HepG2 (cell line): Measurements from ENCODE around the gene URAD.

ENCODE experiments used
- CTCF ChIP-seq: sonication (generic); formaldehyde crosslinking; IDR thresholded peaks from 2 replicates; pipeline ENCODE4 v1.5.0; 2020; ENCODE audit warnings: mild to moderate bottlenecking, missing genetic modification reagents, moderate library complexity
- HNRNPLL ChIP-seq: fragments of 200-400 bp; formaldehyde crosslinking; IDR thresholded peaks from 2 replicates; pipeline ENCODE4 v1.6.1; 2017; ENCODE audit warnings: mild to moderate bottlenecking, low read depth, low read length; ENCODE audit not compliant: poor library complexity, severe bottlenecking
- IRF9 ChIP-seq: sonication (generic); formaldehyde crosslinking; IDR thresholded peaks from 2 replicates; pipeline ENCODE4 v1.8.0; 2022; ENCODE audit warnings: missing genetic modification reagents, mild to moderate bottlenecking, borderline replicate concordance
- JUND ChIP-seq: sonication (generic); formaldehyde crosslinking; IDR thresholded peaks from 2 replicates; pipeline ENCODE4 v1.8.0; 2022; ENCODE audit warnings: mild to moderate bottlenecking, missing genetic modification reagents
- KLF16 ChIP-seq, 2 experiments: sonication (generic) in 1 of 2; formaldehyde crosslinking in 1 of 2; IDR thresholded peaks; 2 replicates each; pipeline versions ENCODE4 v1.6.1 to v1.8.0; 2016 to 2023; ENCODE audit warnings: missing genetic modification reagents in 2 of 2, missing compliant biosample characterization in 1 of 2
- MAX ChIP-seq: IDR thresholded peaks from 2 replicates; pipeline ENCODE4 v1.6.1; 2012; ENCODE audit warnings: inconsistent platforms
- PHF8 ChIP-seq: sonication (generic); formaldehyde crosslinking; IDR thresholded peaks from 2 replicates; pipeline ENCODE4 v1.5.0; 2020; ENCODE audit warnings: missing genetic modification reagents
- SNAPC4 ChIP-seq: sonication (generic); formaldehyde crosslinking; IDR thresholded peaks from 2 replicates; pipeline ENCODE4 v1.4.0; 2020; ENCODE audit warnings: mild to moderate bottlenecking, missing genetic modification reagents
- ZBTB33 ChIP-seq: sonication (generic); formaldehyde crosslinking; IDR thresholded peaks from 2 replicates; pipeline ENCODE4 v1.4.0; 2020; ENCODE audit warnings: missing genetic modification reagents
- ZNF101 ChIP-seq: sonication (generic); formaldehyde crosslinking; IDR thresholded peaks from 2 replicates; pipeline ENCODE4 v1.4.0; 2020; ENCODE audit warnings: mild to moderate bottlenecking, low read depth, missing genetic modification reagents, borderline replicate concordance
- ZNF512B ChIP-seq: sonication (generic); formaldehyde crosslinking; IDR thresholded peaks from 2 replicates; pipeline ENCODE4 v1.5.1; 2020; ENCODE audit warnings: missing genetic modification reagents, mild to moderate bottlenecking, borderline replicate concordance
- ZSCAN22 ChIP-seq: sonication (generic); formaldehyde crosslinking; IDR thresholded peaks from 2 replicates; pipeline ENCODE4 v1.4.0; 2020; ENCODE audit warnings: mild to moderate bottlenecking, missing genetic modification reagents

GRCh38 chr13:27961227-27962085, 27.0 kb downstream of the URAD start:
- no peak for TF ChIP-seq IRF9
- no peak for TF ChIP-seq ZBTB33 (CRISPR knock-in tag)
- TF ChIP-seq SNAPC4 (CRISPR knock-in tag) = no peak
- no peak for TF ChIP-seq ZNF101 (CRISPR knock-in tag)
- no peak for TF ChIP-seq JUND (CRISPR knock-in tag)
- no peak for TF ChIP-seq PHF8 (CRISPR knock-in tag)
- no peak for TF ChIP-seq ZNF512B (CRISPR knock-in tag)
- no peak for TF ChIP-seq CTCF
- TF ChIP-seq MAX = no peak
- TF ChIP-seq ZSCAN22 (CRISPR knock-in tag) = no peak
- no peak for TF ChIP-seq HNRNPLL
- TF ChIP-seq KLF16 (CRISPR knock-in tag; IDR thresholded peaks at IDR 0.05) = no peak
